ENCODE measurements around the gene FLT1.

- TF ChIP-seq, protein P1, sequence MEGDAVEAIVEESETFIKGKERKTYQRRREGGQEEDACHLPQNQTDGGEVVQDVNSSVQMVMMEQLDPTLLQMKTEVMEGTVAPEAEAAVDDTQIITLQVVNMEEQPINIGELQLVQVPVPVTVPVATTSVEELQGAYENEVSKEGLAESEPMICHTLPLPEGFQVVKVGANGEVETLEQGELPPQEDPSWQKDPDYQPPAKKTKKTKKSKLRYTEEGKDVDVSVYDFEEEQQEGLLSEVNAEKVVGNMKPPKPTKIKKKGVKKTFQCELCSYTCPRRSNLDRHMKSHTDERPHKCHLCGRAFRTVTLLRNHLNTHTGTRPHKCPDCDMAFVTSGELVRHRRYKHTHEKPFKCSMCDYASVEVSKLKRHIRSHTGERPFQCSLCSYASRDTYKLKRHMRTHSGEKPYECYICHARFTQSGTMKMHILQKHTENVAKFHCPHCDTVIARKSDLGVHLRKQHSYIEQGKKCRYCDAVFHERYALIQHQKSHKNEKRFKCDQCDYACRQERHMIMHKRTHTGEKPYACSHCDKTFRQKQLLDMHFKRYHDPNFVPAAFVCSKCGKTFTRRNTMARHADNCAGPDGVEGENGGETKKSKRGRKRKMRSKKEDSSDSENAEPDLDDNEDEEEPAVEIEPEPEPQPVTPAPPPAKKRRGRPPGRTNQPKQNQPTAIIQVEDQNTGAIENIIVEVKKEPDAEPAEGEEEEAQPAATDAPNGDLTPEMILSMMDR (conservative IDR thresholded peaks at IDR 0.05 in 1 of 2, IDR thresholded peaks at IDR 0.05 in 1 of 2; ENCODE audit: low read depth in 1 of 2, low read length in 2 of 2): no peak
- TF ChIP-seq EZH2 (IDR thresholded peaks at IDR 0.05; ENCODE audit: low read length, missing control alignments): no peak
These were observed 81.9 kb downstream of the FLT1 start for GRCh38 chr13:28412981-28413380.

All from fibroblast of lung (primary cell).